Panc1 (cell line): ENCODE results near the gene ARFIP1. TPM values are rescaled to one million over a fixed set of nuclear protein-coding genes. Genes with fewer than 3 reads are reported as not detected.

ENCODE experiments used
- ATAC-seq: fragments of 200-7000 bp; cut with Tn5 transposase; 2 replicates; pipeline ENCODE4 v1.9.1; 2020; ENCODE audit warnings: mild to moderate bottlenecking, moderate library complexity
- BruUV-seq: library from RNA; stranded (reverse); fragments of 400-500 nt; replicated peaks from 2 replicates; lab custom pipeline; 2021; lab: Mats Ljungman, UMichigan
- CTCF ChIA-PET: fragments of 300-600 bp; sonication (Branson Sonifier 250); formaldehyde crosslinking; loops from one replicate; lab custom pipeline; 2022; ENCODE audit warnings: antibody characterized with exemption; lab: Charles Lee
- POLR2A ChIA-PET: fragments of 300-600 bp; sonication (Branson Sonifier 250); formaldehyde crosslinking; loops from one replicate; lab custom pipeline; 2022; ENCODE audit warnings: antibody characterized with exemption; lab: Charles Lee
- DNase-seq: peaks from one replicate; pipeline ENCODE4 v3.0.0-alpha.2; 2010; ENCODE audit warnings: low read depth, low spot score
- H3K27ac ChIP-seq: 2 replicates; pipeline ENCODE4 v1.5.1; 2011; ENCODE audit warnings: mild to moderate bottlenecking, low read length, inconsistent platforms
- H3K27me3 ChIP-seq: fragments of 200-500 bp; sonication (Bioruptor generic); 2 replicates; pipeline ENCODE4 v1.6.0; 2014; ENCODE audit warnings: low read length, inconsistent platforms; ENCODE audit not compliant: control insufficient read depth, insufficient read depth
- H3K36me3 ChIP-seq: fragments of 200-500 bp; sonication (Bioruptor generic); 2 replicates; pipeline ENCODE4 v1.5.1; 2014; ENCODE audit warnings: inconsistent platforms, mild to moderate bottlenecking, low read length, moderate library complexity; ENCODE audit not compliant: control insufficient read depth, insufficient read depth
- H3K4me1 ChIP-seq: 2 replicates; pipeline ENCODE4 v1.5.1; 2011; ENCODE audit warnings: inconsistent platforms, mild to moderate bottlenecking, low read length, moderate library complexity; ENCODE audit not compliant: control insufficient read depth, insufficient read depth
- H3K4me3 ChIP-seq, 2 experiments: 2 replicates each; pipeline ENCODE4 v1.5.1; 2011 to 2012; ENCODE audit warnings: low read depth in 2 of 2, low read length in 2 of 2, mild to moderate bottlenecking in 2 of 2, inconsistent platforms in 1 of 2, moderate library complexity in 1 of 2
- H3K9me3 ChIP-seq: fragments of 200-500 bp; sonication (Bioruptor generic); 2 replicates; pipeline ENCODE4 v1.5.1; 2014; ENCODE audit warnings: low read depth, mild to moderate bottlenecking, inconsistent platforms, low read length, moderate library complexity; ENCODE audit not compliant: control insufficient read depth, insufficient read depth
- CTCF ChIP-seq: fragments of 450-650 bp; IDR thresholded peaks from 2 replicates; pipeline ENCODE4 v1.5.1; 2017; ENCODE audit warnings: mild to moderate bottlenecking
- POLR2AphosphoS5 ChIP-seq: IDR thresholded peaks from 2 replicates; pipeline ENCODE4 v1.6.1; 2012; ENCODE audit warnings: mild to moderate bottlenecking, low read depth, low read length, moderate library complexity
- REST ChIP-seq, 2 experiments: IDR thresholded peaks; 2 replicates each; pipeline ENCODE4 v1.6.1; 2011 to 2012; ENCODE audit warnings: low read depth in 2 of 2, control low read depth in 1 of 2, low read length in 1 of 2, mild to moderate bottlenecking in 1 of 2, moderate library complexity in 1 of 2; ENCODE audit not compliant: insufficient read depth in 1 of 2
- SIN3A ChIP-seq: IDR thresholded peaks from 2 replicates; pipeline ENCODE4 v1.6.1; 2012; ENCODE audit warnings: low read depth, mild to moderate bottlenecking, low read length, moderate library complexity, borderline replicate concordance; ENCODE audit not compliant: insufficient read depth
- TCF7L2 ChIP-seq: IDR thresholded peaks from 2 replicates; pipeline ENCODE4 v1.6.1; 2011; ENCODE audit warnings: mild to moderate bottlenecking, low read depth, low read length, inconsistent platforms
- in situ Hi-C: cut with HindIII; loops from 2 replicates; pipeline ENCODE4 v1.10.0; 2016; ENCODE audit warnings: low sequenced_read_pairs, low pct_unique_long_range_greater_than_20kb
- intact Hi-C: fragments of 100-400 bp; cut with micrococcal nuclease; formaldehyde crosslinking; loops from one replicate; pipeline ENCODE4 v1.10.0; 2022; ENCODE audit not compliant: unreplicated experiment
- total RNA-seq: library from RNA; stranded (reverse); gene quantifications from one replicate; pipeline ENCODE4 v1.2.1, GENCODE V29; 2021; ENCODE audit not compliant: unreplicated experiment

ARFIP1 gene
- total RNA-seq, 1 experiment from 2014 or later, result 22.2 TPM

- H3K36me3 ChIP-seq, result no peaks in the 10 kb centered on the region
- H3K9me3 ChIP-seq, result no peaks in the 10 kb centered on the region
- H3K4me1 ChIP-seq, result no peaks in the 10 kb centered on the region
- no peak overlapping the region for H3K27ac ChIP-seq
- ATAC-seq (no peak), DNase-seq (no peak)
- no peak for TF ChIP-seq SIN3A
- TF ChIP-seq TCF7L2, result no peak
- no peak for TF ChIP-seq REST (IDR thresholded peaks at IDR 0.05; ENCODE audit: insufficient read depth in 1 of 2, low read depth in 2 of 2, low read length in 1 of 2)
- no peak for TF ChIP-seq POLR2AphosphoS5
- no peak for TF ChIP-seq CTCF
- no peaks in the 10 kb centered on the region for H3K27me3 ChIP-seq
- no peak overlapping the region for H3K4me3 ChIP-seq
- POLR2A ChIA-PET, result interaction anchor here (0.6 kb wide), 1 partner anchor 721 kb away, joined by 3 read pairs; no protein-coding TSS in a partner anchor
- BruUV-seq, result no TSS peak
- in situ Hi-C loops (no loop called here), intact Hi-C loops (no loop called here)
- CTCF ChIA-PET, result no interaction called here
These were observed 121.5 kb downstream of the ARFIP1 start for GRCh38 chr4:152901205-152901604.

- ChIA-PET POLR2A (no interaction called here), CTCF (interaction anchor here (0.6 kb wide), 1 partner anchor 35 kb away, joined by 6 read pairs; no protein-coding TSS in a partner anchor)
- no peak for ATAC-seq
- no TSS peak for BruUV-seq
- Histone ChIP-seq H3K4me1 (no peaks in the 10 kb centered on the region), H3K9me3 (no peaks in the 10 kb centered on the region), H3K27me3 (no peaks in the 10 kb centered on the region), H3K36me3 (no peaks in the 10 kb centered on the region), H3K4me3 (no peak overlapping the region), H3K27ac (no peak overlapping the region)
- intact Hi-C loops, result no loop called here
- TF ChIP-seq SIN3A, result no peak
- TF ChIP-seq REST (IDR thresholded peaks at IDR 0.05; ENCODE audit: insufficient read depth in 1 of 2, low read depth in 2 of 2, low read length in 1 of 2), result no peak
- no peak for TF ChIP-seq CTCF
- in situ Hi-C loops, result no loop called here
- DNase-seq, result no peak
These were observed 123.9 kb downstream of the ARFIP1 start for GRCh38 chr4:152903658-152904057.
